MV-4-11 (cell line): ENCODE measurements around the gene SC5D.

Experiments
- DNase-seq: peaks from one replicate; lab custom pipeline; 2025; lab: John Stamatoyannopoulos, UW

The SC5D gene

DNA sequence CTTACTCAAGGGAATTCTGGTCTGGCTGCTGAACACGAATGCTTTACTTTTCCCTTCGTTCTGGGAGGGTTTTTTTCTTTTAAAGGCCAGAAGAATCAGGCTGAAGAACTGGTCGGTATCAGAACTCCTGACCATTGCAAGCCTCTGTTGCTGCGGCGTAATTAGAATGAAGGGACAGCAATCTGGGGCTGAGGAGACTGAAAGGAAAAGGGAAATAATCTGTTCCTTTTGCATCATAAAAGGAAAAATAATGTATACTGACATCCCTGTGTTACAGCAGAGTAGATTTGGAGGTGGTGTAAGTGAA lies 670 bp downstream of the SC5D start:
- no peak for DNase-seq

DNA sequence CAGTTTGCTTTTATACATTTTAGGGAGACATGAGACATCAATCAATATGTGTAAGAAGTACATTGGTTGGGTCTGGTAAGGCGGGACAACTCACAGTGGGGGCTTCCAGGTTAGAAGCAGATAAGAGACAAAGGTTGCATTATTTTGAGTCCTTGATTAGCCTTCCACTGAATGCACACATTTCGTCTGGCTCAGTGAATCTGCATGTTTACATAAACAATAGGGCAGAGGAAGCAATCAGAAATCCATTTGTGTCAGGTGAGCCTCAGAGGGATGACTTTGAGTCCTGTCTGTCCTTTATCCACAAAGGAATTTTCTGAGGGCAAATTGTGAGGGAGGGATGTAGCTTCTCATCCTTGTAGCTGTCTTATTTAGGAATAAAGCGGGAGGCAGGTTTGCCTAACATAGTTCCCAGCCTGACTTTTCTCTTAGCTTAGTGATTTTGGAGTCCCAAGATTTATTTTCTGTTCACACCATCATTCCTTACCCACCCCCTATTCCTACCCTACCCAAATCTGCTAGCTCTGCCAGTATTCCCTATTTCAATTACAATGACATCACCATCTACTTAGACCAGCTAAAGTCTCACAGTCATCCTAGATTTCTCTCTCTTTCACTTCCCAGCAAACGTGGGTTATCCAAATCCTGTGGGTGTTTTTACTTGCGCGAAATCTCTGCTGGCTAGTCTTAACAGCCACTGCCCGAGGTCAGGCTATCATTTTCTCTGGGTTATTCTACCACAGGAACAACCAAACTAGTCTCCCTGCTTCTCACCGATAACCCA lies 2.9 kb downstream of the SC5D start:
- no peak for DNase-seq

DNA sequence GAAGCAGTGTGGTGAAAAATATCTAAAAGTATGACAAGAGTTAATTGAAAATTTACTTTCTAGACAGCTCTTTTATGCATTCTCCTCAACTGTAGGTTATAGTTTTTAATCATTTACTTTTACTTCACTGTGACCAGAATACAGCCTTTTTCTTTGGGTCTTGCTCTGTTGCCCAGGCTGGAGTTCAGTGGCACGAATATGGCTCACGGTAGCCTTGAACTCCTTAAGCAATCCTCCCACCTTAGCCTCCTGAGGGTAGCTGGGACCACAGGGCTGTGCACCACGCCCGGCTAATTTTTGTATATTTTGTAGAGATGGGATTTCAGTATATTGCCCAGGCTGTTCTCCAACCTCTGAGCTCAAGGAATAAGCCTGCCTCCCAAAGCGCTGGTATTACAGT lies 5.3 kb downstream of the SC5D start:
- no peak for DNase-seq

DNA sequence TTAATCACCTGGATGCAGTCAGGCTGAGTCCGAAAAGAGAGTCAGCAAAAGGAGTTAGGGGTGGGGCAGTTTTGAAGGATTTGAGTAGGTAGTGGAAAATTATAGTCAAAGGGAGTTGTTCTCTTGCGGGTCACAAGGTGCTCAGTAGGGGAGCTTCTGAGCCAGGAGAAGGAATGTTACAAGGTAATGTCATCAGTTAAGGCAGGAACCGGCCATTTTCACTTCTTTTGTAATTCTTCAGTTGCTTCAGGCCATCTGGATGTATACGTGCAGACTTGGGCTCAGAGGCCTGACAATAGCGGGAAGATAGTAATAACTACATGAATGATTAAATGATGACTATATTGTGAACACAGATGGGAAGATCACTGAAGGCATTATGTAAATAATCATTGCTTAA lies 6.2 kb downstream of the SC5D start:
- DNase-seq = no peak

DNA sequence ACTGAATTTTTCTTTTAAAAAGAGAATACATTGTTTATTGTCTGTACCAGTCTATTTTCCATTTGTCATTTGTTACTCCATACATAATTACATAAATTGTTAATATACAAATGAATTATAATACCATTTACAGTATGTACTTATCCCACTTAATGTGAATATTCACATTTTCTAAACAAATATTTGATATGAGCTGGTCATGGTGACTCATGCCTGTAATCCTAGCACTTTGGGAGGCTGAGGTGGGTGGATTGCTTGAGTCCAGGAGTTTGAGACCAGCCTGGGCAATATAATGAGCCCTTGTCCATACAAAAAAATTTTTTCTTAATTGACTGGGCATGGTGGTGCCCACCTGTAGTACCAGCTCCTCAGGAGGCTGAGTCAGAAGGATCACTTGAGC lies 6.8 kb downstream of the SC5D start:
- DNase-seq = no peak

DNA sequence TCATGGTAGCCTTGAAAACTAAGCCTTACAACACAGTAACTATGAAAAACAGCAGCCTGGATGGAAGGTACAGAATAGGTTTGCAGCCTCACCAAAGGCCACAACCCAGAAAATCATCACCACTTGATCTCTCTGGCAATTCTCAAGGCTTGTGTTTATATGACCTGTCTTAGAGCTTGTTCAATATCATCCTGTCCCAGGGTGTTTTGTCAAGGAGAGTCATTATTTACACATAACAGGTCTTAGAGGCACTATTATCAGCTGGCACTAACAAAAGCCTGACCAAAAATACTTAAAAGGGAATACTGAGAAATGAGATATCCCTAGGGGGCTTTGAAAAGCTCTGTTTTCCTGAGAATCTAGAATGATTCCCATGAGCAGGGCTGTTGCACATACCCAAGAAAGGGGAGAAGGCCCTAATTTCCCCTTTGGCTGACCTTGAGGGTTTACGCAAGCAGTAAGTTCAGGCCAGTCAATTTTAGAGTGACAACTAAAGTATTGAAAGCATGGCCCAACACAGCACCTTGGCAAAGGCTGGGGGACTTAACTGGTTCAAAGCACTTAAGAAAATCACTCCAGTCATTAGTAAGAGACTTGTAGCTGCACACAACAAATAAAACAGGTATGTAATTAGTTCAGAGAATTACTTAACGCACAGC lies 7.9 kb downstream of the SC5D start:
- DNase-seq = no peak

DNA sequence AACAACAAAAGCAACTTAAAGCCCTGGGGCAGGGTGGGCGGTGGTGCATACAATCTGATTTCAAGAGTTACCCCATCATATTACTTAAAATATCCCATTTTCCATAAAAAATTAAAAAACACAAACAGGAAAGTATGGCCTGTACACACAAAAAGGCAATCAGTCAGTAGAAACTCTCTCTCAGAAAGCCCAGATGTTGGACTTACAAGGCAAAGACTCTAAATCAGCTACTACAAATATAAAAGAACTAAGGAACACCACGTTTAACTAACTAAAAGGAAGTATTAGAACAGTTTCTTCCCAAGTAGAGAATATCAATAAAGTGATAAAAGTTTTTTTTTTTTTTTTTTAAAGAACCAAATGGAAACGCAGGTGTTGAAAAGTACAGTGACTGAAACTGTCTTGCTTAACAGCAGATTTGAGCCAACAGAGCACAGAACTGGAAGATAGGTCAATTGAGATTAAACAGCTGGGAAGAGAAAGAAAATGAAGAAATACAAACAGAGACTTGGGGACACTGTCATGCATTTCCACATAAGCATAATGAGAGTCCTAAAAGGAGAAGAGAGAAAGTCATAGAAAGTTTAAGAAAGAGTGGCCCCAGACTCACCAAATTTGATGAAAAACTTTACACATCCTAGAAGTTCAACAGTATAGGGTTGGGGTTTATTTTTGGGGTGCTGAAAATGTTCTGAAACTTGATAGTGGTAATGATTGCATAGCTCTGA lies 8.6 kb downstream of the SC5D start:
- peak; percentile 62 for DNase-seq

DNA sequence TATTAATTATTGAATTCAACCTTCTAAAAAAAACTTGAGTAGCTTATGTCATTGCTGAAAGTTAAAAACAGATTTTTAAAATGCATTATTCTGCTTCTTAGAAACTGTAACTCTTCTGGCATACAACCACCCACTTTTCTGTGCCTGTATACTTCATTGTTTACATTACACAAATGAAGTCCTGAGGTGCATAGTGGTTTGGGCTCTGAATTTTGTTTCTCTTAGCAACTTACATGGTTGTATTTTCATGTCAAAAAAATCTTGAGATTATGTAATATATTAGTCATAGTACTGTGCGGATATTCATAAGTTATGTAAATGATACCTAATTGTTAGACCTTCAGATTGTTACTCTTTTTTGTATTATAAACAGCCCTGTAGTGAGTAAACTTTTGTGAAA lies 12.2 kb downstream of the SC5D start:
- no peak for DNase-seq

DNA sequence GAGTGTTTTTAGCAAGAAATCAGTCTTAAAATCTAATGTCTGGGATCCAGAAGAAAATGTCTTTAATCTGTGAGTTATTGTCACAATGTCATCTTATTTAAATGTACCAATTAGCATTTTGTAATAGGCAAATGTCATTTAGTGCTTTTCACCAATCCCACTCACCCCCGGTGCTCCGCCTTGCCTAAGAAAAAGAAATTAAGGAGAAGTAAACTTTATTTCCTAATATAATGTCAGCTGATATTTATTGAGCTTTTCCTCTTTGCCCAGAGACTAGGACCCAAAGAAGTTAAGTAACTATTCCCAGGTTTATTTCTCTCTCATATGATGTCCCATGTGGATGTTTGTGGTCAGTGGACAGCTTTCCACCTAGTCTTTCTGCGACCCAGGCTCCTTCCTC lies 16.2 kb downstream of the SC5D start:
- DNase-seq = no peak

DNA sequence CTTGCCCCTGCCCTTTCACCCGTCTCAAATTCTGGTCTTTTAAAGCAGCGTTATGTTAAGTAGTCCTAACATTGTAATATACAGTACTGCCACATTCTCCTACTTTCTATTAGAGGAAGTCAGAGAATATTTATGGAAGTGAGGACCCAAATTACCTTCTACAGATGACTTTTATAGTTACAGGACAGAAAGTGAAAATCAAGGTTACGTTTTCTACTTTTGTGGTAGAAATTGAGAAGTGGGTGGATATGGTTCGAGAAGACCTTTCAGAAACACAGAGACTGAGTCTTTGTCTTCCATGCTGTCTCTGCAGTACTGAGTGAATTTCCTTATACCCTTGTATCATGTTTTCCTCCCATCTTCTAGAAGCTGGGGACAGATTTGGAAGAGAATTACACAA lies 17.1 kb downstream of the SC5D start:
- DNase-seq = no peak

DNA sequence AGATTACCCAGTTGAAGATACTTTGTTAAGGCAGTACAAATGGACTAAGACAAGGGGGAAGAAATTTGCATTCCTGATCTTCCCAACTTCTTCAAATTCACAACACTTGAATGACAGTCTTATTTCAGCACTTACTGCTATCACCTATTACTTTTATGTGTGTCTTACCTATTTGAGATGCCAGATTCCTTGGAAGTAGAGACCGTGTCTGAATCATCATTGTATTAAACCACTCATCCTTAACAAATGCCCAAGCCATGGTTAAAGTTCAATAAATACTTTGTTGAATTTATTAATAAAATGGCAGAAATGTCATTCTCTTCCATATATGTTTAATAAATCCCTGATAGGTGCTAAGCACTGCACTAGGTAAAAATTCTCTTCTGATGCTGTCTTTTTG lies 18.3 kb downstream of the SC5D start:
- DNase-seq = no peak

DNA sequence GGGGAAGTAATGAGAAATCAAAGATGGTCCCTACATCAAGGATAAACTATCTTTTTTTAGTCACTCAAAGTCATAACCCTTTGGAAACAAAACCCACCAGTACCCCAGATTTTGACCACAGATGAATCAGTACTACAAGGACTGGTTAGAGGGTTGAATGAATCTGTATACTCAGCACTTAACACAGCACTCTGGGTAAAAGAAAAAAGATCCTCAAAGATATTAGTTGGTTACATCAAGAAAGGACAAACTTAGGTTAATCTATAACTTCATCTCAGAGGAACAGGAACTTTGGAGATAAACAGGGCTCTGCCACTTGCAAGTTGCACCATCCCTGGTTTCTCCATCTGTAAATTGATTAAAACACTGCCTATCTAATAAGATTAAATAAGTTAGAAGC lies 18.8 kb downstream of the SC5D start:
- DNase-seq = peak; percentile 3

DNA sequence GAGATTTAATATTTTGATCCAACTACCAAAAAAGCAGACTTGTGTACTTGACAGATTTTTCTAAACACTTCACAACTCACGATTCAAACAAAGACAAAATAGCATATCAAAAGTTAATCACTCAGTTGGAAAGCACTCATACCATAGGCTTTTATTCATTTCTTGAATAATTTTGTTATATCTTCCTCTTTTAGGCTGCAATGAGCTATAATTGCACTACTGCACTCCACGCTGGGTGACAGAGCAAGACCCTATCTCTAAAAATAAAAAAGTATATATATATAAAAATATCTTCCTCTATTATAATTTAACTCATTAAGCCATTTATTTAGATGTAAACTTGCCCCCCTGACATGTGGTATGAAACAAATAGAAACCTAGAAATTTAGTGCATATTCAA lies 19.9 kb downstream of the SC5D start:
- DNase-seq = no peak

DNA sequence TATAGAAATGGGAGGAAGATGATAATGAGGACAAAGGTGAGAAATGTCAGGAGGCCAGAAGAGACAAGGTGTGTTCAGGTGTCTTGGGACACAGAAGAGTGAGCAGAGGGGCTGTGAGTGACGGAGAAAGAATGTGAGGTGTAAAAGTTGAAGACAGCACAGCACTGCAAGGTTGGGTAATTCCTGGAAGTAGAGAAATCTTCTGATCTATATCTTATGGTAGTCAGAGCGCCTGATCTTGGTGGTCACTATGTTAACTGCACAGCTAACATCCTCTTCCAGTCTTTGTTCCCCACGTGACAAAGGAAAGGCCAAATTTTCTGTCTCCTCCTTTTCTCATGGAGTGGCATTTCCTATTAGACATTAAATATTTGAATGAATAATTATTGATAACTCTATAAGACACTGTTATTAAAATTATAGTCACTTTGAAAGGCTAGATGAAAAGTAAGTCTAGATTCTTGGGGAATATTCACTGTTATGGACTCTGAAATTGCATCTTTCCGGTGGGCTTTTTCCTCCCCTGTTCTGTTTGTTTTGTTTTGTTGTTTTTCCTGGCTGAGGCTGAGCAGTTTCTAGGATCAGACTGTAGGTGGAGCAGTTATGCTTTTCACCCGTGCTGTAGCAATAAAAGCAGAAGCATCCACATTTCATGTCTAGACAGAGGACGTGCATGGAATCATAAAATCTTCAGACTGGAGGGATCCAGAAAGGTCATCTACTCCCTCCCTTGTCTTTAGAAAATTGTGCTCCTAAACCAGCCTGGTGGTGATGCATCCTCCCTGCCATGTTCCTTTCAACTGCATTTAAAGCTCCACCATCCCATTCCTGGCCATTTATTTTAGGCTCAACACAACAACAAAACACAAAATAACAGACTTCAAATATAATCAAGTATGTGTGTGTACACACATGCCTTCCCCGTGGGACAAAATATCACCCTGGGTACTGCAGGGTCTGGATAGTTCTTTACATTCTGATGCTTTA lies 26.6 kb downstream of the SC5D start:
- peak; percentile 60 for DNase-seq

DNA sequence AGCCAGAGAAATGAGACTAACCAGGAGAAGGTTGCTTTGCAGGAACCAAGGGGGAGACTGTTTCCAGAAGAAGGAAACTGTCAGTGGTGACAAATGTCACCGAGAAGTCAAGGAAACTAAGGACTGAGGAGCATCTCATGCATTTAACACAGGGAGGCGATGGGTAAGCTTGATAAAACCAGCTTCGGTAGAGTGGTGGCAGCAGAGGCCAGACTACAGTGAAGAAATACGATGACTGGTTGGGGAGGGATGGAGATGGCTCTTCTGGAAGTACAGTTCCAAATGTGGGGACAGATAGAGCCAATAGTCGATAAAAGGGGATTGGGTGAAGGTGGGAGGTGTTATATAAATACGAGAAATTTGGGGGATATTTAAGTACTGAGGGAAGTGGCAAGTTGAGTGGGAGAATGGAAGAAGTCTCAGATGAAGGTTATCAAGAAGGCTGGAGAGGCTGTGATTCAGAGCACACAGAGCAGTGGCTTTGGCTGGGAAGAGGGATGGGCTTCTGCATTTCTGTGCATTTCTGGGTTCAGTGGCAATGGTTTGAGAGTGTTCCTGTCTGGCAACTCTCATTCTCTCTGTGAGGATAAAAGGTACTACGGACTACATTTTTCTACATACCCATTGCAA lies 29.2 kb downstream of the SC5D start:
- DNase-seq = peak; percentile 58

DNA sequence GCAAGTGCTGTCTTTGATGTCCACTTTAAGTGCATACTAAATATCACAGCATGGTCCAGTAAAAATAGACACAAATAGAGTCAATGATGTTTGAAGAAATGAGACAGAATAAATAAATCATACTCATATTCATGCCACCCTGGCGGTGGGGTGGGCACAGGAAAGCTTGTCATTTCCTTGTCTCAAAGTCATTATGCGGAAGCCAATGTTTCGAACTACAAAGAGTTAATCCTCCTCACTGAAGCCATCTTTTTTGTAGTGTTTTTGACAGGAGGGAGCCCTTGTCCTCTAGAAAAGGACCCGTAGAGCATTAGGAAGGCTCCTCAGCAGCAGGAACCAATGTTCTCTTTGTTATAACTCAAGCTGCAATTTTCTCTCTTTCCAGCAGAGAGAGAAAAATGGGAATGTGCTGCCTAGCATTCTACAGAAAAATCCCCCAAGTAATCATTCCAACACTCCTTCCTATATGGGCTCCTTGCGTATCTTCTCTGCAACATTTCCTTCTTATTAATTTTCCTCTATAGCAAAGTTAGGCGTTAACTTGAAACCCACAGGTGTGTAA lies 30.6 kb downstream of the SC5D start:
- no peak for DNase-seq

DNA sequence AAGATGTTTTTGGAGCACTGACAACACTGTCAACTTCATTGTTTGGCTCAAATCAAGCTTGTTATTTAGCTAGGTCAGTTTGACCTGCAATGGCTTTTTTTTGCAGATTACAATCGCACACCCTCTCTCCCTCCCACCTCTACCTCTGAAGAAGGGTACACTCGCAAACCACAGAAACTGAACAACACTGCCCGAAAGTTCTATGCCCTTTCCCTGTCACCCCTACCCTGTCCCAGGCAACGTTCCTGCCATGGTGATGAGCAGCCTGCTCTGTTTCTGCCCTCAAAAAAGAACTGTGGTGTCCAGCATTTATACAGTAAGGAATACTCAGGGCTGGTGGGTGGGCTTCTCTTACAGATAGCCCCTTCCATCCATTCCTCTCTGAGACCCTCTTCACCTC lies 33.7 kb downstream of the SC5D start:
- no peak for DNase-seq

DNA sequence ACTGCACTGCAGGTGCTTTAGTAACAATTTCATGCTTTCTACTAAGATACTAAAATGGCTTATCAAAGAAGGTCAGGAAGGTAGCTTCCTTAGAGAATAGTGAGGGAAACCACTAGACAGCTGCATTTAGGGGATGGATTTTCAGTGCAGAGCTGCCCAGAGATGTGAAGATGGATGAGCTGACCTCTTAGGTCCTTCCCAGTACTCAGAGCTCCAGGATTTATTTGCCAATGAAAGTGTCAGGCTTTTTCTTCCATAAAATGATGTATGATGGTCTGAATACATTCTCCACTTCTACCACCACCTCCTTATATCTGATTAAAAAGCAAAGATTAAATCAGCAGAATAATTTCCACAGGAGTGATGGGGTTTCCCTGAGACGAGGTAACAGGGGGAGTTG lies 35.0 kb downstream of the SC5D start:
- no peak for DNase-seq

DNA sequence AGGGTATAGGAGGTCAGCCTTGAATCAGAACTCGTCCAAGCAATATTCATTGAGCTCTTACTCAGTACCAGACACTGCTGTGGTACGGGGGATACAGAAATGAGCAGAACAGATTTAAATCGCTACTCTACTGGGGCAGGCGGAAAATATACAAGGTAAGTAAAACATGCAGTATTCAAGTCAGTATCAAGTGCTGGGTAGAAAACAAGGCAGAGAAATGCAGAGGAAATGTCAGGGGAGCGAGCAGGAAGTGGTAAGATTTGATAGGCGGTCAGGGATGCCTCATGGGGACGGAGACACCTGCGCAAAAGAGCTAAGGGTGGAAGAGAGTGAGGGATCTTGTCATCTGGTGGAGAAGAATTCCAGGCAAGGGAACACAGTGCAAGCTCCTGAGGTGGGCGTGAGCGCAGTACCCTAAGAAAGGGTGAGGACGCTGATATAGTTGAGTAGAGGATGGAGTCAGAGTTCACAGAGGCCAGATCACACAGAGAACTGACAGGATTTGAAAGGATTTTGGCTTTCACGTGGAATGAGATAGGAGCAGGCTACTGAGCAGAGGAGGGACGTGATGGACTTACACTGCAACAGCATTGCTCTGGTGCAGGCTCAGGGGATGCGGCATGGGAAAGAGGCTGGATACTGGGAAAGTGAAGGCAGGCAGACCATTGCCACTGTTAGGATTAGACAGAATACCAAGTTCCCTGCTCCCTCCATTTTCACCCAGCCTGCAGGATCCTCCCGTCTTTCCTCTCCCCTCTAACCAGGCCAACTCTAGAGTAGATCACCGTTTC lies 35.8 kb downstream of the SC5D start:
- DNase-seq = no peak

DNA sequence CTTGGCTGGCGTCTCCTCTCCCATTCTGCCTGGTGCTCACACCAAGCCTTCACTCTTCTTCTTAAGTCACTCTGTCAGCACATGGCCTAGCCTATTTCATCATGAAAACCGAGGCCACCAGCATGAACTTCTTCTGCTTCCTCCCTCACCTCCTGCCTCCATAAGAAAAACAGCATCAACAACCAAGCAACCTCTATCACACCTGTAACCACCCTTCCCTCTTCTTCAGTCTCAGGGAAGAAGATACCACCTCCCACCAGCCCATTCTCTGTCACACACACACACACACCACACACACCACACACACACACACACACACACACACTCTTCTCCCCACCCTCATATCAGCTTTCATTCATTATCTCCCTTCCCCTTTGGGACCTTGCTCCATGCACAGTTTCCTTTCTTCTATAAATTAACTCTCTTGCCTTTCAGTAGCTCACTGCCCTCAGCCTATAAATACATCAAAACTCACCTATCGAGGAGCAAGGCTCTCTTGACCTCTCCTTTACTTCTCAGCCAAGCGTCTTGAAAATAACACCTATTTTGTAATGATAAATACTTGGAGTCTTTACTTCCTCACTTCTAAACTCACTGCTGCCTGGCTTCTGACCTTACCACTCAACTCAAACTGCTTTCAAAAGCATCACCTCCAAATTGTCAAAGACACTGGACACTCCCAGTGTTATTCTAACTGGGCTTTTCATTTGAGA lies 36.6 kb downstream of the SC5D start:
- peak; percentile 61 for DNase-seq
